Right lobe of liver (tissue), 4 donors: ENCODE measurements around the gene ZER1.

Experiments
- CTCF ChIP-seq, 4 donors: fragments of 200-600 bp in 3 of 4; fragments of 450-650 bp in 1 of 4; IDR thresholded peaks; one replicate each; pipeline versions ENCODE4 v1.5.1 to v1.8.0; 2016 to 2022; ENCODE audit warnings: antibody characterized with exemption in 4 of 4, mild to moderate bottlenecking in 2 of 4
- POLR2A ChIP-seq: fragments of 450-650 bp; IDR thresholded peaks from one replicate; pipeline ENCODE4 v1.6.1; 2017; ENCODE audit warnings: antibody characterized with exemption, mild to moderate bottlenecking
- donor health status: DM: no; HTN: no; CAD: no.
- donor health status: DM: no; HTN: no; CAD: no.
- donor health status: DM: no; HTN: yes; CAD: no.

DNA sequence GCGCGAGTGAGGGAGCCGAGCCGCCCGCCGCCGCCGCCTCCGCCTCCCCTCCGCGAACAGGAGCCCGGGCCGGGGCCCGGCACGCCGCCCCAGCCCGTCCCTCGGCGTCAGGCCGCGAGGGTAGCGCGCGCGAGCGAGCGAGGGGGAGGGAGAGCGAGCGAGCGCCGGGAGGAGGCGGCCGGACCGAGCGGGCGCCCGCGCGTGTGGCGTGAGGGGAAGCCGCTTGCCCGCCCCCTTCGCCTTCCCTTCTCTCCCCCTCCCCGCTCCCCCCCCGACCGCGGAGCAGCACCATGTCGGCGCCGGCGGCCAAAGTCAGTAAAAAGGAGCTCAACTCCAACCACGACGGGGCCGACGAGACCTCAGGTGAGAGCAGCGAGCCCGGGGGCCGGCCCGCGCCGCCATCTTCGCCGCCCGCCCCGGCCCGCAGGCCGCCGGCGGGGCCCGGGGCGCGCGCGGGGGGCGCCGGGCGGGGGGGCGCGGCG is 82.4 kb downstream of the ZER1 start:
- no peak for TF ChIP-seq CTCF (IDR thresholded peaks at IDR 0.05)
- TF ChIP-seq POLR2A = no peak
